NT2/D1 (cell line): ENCODE results near the gene AKAP6.

Experiments
- DNase-seq: peaks from one replicate; pipeline ENCODE4 v3.0.0-alpha.2; 2011; ENCODE audit warnings: low read depth, low spot score
- H3K27me3 ChIP-seq: 2 replicates; pipeline ENCODE4 v1.6.0; 2011; ENCODE audit warnings: mild to moderate bottlenecking; ENCODE audit not compliant: insufficient read length, insufficient read depth
- H3K36me3 ChIP-seq: 2 replicates; pipeline ENCODE4 v1.6.1; 2011; ENCODE audit warnings: mild to moderate bottlenecking, low read length, mixed read lengths; ENCODE audit not compliant: insufficient read depth, insufficient read length
- H3K4me1 ChIP-seq: 2 replicates; pipeline ENCODE4 v1.5.1; 2011; ENCODE audit not compliant: insufficient read depth, insufficient read length
- H3K4me3 ChIP-seq: 2 replicates; pipeline ENCODE4 v1.5.1; 2011; ENCODE audit warnings: low read depth; ENCODE audit not compliant: insufficient read length
- H3K9ac ChIP-seq: 2 replicates; pipeline ENCODE4 v1.6.0; 2011; ENCODE audit warnings: low read depth; ENCODE audit not compliant: insufficient read length
- H3K9me3 ChIP-seq: 2 replicates; pipeline ENCODE4 v1.5.1; 2011; ENCODE audit warnings: mild to moderate bottlenecking, low read length; ENCODE audit not compliant: insufficient read depth
- SUZ12 ChIP-seq: IDR thresholded peaks from 2 replicates; pipeline ENCODE4 v1.6.1; 2011; ENCODE audit not compliant: insufficient read length, insufficient read depth; ENCODE audit errors: extremely low read depth
- YY1 ChIP-seq: IDR thresholded peaks from 2 replicates; pipeline ENCODE4 v1.6.1; 2011; ENCODE audit not compliant: insufficient read length, insufficient read depth
- ZNF274 ChIP-seq: IDR thresholded peaks from 2 replicates; pipeline ENCODE4 v1.6.1; 2011; ENCODE audit warnings: mild to moderate bottlenecking, low read depth, low read length

AKAP6 gene

DNA sequence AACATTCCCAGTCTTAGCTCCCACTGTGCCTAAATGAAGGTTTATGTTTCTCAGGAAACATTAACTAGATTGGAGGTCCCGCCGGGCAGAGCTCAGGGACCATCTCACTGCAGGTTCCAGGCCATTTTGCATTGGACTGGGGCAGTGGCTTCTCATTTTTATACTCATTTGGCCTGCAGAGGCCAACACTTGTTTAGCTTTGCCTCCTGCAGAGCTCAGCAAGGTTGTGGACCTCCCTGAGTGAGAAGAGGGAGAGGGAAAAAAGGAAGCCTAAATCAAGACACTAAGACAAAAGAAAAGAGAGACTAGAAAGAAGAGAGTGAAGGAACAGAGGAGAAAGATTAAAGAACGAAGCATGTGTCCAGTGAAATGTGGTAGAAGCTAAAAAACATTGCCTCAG, 280.3 kb downstream of the AKAP6 start:
- Histone ChIP-seq H3K9ac (no peak overlapping the region), H3K4me1 (no peaks in the 10 kb centered on the region), H3K36me3 (no peaks in the 10 kb centered on the region), H3K9me3 (no peaks in the 10 kb centered on the region), H3K4me3 (no peak overlapping the region), H3K27me3 (no peaks in the 10 kb centered on the region)
- TF ChIP-seq YY1 (no peak), SUZ12 (no peak), ZNF274 (no peak)
- DNase-seq: no peak

DNA sequence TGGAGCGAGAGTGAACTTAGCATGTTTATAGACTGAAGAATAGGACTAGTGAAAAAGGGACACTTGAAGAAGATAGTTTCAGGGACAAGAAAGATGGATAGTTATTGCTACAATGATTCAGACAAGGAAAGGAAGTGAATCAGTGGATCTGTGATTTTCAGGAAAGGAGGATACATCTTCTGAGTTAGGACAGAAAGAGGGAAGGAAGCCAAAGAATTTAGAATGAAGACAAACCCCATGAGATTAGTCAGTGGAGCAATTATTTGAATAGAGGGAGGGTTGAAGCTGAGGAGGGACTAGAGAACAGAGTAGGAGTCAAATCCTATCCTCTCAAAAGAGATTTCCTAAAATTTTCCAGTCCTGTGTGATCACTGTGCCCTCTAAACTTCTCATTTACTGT, 282.7 kb downstream of the AKAP6 start:
- no peaks in the 10 kb centered on the region for H3K36me3 ChIP-seq
- no peaks in the 10 kb centered on the region for H3K9me3 ChIP-seq
- H3K27me3 ChIP-seq: no peaks in the 10 kb centered on the region
- no peak for DNase-seq
- H3K9ac ChIP-seq: no peak overlapping the region
- no peaks in the 10 kb centered on the region for H3K4me1 ChIP-seq
- no peak for TF ChIP-seq SUZ12
- TF ChIP-seq ZNF274: no peak
- no peak for TF ChIP-seq YY1
- H3K4me3 ChIP-seq: no peak overlapping the region

DNA sequence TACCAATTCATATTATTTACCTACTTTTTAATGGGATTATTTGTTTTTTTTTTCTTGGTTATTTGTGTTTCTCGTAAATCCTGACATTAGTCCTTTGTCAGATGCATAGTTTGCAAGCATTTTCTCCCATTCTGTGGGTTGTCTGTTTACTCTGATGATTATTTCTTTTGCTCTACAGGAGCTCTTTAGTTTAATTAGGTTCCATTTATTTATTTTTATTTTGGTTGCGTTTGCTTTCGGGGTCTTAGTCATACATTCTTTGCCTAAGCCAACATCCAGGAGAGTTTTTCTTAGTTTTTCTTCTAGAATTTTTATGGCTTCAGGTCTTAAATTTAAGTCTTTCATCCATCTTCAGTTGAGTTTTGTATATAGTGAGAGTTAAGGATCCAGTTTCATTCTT, 289.9 kb downstream of the AKAP6 start:
- no peak overlapping the region for H3K9ac ChIP-seq
- H3K27me3 ChIP-seq: no peaks in the 10 kb centered on the region
- TF ChIP-seq YY1 (no peak), ZNF274 (no peak), SUZ12 (no peak)
- DNase-seq: no peak
- no peaks in the 10 kb centered on the region for H3K36me3 ChIP-seq
- H3K9me3 ChIP-seq: no peaks in the 10 kb centered on the region; the same call in 1 of the 2 replicates
- no peaks in the 10 kb centered on the region for H3K4me1 ChIP-seq
- no peak overlapping the region for H3K4me3 ChIP-seq

DNA sequence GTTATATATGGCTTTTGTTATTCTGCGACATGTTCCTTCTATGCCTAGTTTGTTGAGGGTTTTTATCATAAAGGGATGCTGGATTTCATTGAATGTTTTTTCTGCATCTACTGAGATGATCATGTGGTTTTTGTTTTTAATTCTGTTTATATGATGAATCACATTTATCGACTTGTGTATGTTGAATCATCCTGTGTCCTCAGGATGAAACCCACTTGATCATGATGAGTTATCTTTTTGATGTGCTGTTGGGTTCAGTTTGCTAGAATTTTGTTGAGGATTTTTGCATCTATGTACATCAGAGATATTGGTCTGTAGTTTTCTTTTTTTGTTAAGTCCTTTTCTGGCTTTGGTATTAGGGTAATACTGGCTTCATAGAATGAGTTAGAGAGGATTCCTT, 291.2 kb downstream of the AKAP6 start:
- Histone ChIP-seq H3K27me3 (no peaks in the 10 kb centered on the region), H3K9me3 (no peaks in the 10 kb centered on the region; the same call in 1 of the 2 replicates), H3K36me3 (no peaks in the 10 kb centered on the region), H3K4me1 (no peaks in the 10 kb centered on the region), H3K4me3 (no peak overlapping the region), H3K9ac (no peak overlapping the region)
- DNase-seq: no peak
- no peak for TF ChIP-seq ZNF274
- no peak for TF ChIP-seq YY1
- TF ChIP-seq SUZ12: no peak

- no peaks in the 10 kb centered on the region; the same call in 1 of the 2 replicates for H3K9me3 ChIP-seq
- H3K27me3 ChIP-seq: no peaks in the 10 kb centered on the region
- no peaks in the 10 kb centered on the region for H3K36me3 ChIP-seq
- H3K4me3 ChIP-seq: no peak overlapping the region
- no peak for TF ChIP-seq YY1
- TF ChIP-seq SUZ12: no peak
- TF ChIP-seq ZNF274: no peak
- H3K4me1 ChIP-seq: no peaks in the 10 kb centered on the region
- DNase-seq: no peak
- no peak overlapping the region for H3K9ac ChIP-seq
Observed at GRCh38 chr14:32620724-32621123, 291.6 kb downstream of the AKAP6 start.

DNA sequence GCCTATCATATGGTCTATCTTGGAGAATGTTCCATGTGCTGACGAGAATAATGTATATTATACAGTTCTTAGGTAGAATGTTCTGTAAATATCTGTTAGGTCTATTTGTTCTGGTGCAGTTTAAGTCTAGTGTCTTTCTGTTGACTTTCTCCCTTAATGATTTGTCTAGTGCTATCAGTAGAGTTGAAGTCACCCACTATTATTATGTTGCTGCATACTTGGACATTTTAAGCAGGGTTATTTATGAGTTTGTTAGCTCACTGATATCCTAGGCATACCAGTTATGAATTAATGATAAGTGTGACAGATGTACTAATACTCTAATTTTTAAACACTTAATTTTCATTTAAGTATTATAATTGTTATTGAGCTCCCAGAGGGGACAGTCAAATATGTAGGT, 292.5 kb downstream of the AKAP6 start:
- TF ChIP-seq YY1 (no peak), SUZ12 (no peak), ZNF274 (no peak)
- Histone ChIP-seq H3K27me3 (no peaks in the 10 kb centered on the region), H3K9ac (no peak overlapping the region), H3K9me3 (no peaks in the 10 kb centered on the region; the same call in 1 of the 2 replicates), H3K36me3 (no peaks in the 10 kb centered on the region), H3K4me1 (no peaks in the 10 kb centered on the region), H3K4me3 (no peak overlapping the region)
- DNase-seq: no peak

DNA sequence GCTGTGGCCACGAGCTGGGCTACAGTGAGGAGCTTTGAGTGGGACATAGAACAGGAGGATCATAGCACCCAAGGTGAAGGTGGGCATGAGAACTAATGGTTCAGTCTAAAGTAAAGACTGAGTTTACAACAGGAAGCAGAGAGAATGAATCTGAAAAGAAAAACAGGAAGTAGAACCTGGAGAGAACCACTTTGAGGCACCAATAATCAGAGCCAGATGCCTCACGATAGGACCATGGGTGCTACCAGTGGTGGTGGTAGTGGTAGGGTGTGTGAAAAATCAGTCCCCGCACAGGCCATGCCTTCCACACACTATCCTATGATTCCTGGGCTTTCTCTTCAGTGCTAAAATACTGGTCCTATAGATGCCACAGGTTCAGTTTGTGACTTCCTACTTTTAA, 293.6 kb downstream of the AKAP6 start:
- Histone ChIP-seq H3K9me3 (no peaks in the 10 kb centered on the region; the same call in 1 of the 2 replicates), H3K36me3 (no peaks in the 10 kb centered on the region), H3K4me1 (no peaks in the 10 kb centered on the region), H3K4me3 (no peak overlapping the region), H3K27me3 (no peaks in the 10 kb centered on the region), H3K9ac (no peak overlapping the region)
- TF ChIP-seq ZNF274 (no peak), SUZ12 (no peak), YY1 (no peak)
- DNase-seq: no peak
